NT2/D1 (cell line): ENCODE measurements around the gene CD7.

Source experiments
- SUZ12 ChIP-seq: IDR thresholded peaks from 2 replicates; pipeline ENCODE4 v1.6.1; 2011; ENCODE audit not compliant: insufficient read length, insufficient read depth; ENCODE audit errors: extremely low read depth
- YY1 ChIP-seq: IDR thresholded peaks from 2 replicates; pipeline ENCODE4 v1.6.1; 2011; ENCODE audit not compliant: insufficient read length, insufficient read depth
- ZNF274 ChIP-seq: IDR thresholded peaks from 2 replicates; pipeline ENCODE4 v1.6.1; 2011; ENCODE audit warnings: mild to moderate bottlenecking, low read depth, low read length

- TF ChIP-seq YY1: no peak
- no peak for TF ChIP-seq ZNF274
- no peak for TF ChIP-seq SUZ12
Measured at GRCh38 chr17:82323514-82324234, 6.3 kb upstream of the CD7 start.
